T1000 (cell line): ENCODE measurements around the gene ITGB6.

Experiments
- DNase-seq: peaks from one replicate; lab custom pipeline; 2025; ENCODE audit warnings: mixed read lengths; lab: John Stamatoyannopoulos, UW

ITGB6 gene

DNA sequence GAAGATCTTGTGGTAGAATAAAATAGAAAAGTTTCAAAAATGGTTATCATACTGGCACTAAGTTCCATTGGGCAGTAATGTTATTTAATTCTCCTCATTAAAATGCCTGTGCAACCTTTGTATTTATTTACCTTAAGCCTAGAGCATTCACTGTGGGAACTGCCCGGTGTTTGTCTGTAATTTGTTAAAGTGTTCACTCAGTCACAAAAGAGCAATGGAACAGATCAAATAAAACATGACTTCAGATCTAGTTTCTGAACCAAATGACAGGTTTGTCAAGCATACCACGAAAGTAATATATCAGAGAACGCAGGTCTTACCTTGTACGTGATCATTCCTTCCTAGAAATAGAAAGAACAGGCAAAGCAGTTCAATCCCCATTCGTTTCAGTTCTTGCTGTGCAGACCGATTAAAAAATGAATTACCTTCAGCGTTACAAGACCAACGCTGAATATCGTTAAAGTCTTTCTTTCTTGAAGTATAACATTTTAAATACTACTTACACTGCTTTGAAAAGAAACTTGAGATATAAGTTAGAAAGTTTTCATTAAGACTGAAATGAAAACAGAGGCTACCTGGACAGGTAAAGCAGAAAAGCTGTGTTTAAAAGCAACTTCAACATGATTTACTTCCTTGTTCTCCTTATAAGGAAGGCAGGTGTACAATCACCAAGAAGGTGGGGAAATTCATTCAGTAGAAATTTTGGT is at the start of gene ITGB6:
TSS of gene ITGB6 (minus strand) at position 590 of the 707 bp plus-strand sequence. CDS start at position 381, 209 bp downstream.
- no peak for DNase-seq

GRCh38 chr2:160247296-160248035 is 47.4 kb upstream of the ITGB6 start:
- no peak for DNase-seq

DNA sequence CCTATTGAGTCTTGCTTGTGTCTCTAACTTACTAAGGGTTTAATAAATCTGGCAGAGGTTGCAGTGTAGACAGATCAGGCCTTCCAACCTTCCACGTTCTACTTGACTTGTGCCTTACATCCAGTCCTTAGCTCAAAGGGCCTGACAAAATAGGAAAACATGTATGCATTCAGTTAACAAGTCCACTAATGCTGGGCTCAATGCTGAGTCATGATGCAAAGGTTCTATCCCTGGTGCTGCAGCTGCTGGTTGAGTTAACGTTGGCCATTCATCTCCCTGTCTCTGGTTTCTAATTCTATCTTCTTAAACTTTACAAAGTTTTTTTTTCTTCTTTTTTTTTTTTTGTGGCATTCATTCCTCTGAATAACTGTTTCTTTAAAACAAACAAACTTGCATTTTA is 46.3 kb upstream of the ITGB6 start:
- no peak for DNase-seq

GRCh38 chr2:160245614-160246155 is 45.6 kb upstream of the ITGB6 start:
- no peak for DNase-seq

- no peak for DNase-seq
Measured at GRCh38 chr2:160242893-160243564, 43.0 kb upstream of the ITGB6 start.

- peak; percentile 41 for DNase-seq
Measured at GRCh38 chr2:160241251-160242137, 41.4 kb upstream of the ITGB6 start.

DNA sequence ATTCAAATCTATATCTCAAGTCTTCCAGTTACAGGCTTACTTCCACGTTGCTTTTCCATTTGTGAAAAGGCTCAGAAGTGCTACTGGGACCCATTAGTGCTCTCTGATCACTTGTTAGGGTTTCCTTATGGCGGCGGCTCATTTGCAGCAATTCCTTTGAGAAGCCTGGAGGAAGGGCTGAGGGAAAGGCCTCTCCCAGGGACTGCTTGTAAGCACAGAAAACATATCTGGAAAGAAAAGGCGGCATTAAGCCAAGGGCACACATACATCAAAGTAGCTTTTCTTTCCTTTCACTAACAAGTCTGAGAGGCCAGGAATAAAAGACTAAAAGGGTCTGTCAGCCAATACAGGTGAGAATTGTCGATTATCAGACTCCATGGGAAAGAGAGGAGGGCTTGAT is 39.4 kb upstream of the ITGB6 start:
- no peak for DNase-seq

DNA sequence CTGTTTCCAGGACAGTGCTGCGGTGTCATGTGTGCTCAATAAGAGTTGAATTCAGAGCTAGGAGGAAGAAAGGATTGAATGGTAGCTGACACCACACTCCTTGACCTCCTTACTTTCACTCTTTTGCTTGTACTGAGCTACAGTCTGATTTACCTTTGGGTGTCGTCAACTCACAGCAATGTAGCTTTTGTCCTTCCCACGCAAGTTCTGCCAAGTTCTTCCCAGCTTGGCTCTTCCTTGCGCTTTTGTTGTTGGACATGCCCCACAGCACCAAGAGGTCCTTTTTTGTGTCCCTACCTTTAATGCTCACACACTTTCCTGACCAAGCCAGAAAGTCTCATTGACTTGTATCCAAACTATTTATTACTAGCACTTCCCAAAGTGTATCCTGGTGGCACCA is 38.3 kb upstream of the ITGB6 start:
- no peak for DNase-seq

DNA sequence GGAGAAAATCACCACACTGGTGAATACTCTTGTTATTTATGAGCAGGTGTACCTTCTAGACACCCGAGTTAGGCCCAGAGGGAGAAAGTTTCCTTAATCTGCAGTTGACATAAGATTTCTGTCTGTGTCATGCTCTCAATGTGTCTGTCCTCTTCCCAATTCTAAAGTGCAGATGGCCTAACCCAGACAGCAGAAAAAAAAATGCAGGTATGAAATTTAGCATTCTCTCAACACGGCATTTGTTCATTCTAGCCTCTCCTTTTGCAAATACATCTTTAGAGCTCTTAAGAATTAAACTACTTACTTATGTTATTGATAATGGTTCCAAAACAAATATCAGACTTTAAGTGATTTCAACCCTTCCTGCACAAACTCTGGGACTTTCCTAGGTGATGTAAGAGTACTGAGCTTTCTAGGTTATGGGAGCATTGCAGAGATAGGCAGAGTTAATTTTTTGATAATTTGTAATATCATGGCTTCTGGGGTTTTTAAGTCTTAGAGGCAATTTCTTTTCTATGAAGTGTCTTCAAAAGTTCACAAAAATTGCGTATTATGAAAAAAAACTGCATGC is 32.9 kb upstream of the ITGB6 start:
- no peak for DNase-seq

DNA sequence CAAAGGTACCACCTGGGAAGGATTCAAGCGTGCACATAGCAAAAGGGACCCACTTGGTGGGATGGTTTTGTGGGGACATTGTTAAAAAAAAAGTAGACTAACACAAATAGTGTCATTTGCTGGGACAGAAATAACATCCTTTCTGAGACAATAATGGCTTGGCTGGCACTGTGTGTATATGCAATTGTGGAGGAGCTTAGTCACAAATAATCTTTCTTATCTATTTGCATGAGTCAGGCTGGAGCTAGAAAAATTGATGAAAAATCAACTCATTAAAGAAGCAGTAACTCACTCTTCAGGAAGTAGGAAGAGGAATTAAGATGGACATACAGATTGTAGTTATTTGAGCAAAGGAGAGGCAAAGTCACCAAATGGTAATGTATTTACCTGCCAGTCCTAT is 29.5 kb upstream of the ITGB6 start:
- DNase-seq, result no peak

DNA sequence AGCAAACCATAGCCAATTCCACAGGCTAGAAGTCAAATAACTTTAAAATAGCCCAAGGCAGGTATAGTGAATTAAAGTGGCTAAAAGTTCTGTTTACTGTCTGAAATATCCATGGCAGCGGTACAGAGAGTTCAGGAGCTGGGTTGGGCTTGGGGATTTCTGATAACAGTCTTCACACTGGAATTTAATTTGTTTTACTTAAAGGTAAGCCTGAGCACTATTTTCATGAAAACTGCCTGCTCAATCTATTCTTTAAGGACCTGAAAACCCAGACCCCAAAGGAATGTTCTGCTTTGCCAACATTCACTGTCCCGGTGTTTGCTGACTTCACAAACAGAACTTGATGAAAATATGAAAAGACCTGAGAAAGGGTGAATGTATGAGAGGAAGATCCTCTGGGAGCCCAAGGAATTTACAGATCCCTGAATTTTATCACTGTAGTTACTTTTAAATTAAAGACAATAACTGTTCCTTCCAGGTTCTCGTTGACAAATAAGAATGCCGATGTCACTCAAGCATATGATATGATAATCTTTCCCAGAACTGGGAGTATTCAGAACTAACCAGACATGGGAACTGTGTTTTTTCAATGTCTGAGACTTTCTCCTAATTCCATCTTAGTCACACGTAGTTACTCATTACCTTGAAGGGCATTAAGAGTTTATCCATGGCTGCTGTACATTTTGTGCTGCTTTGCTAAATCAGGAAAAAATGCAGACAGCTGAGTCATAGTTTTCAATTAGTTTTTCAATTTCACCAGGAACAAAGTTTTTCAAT is 28.3 kb upstream of the ITGB6 start:
- no peak for DNase-seq

GRCh38 chr2:160227293-160227915 is 27.3 kb upstream of the ITGB6 start:
- peak; percentile 17 for DNase-seq

- DNase-seq, result no peak
Measured at GRCh38 chr2:160226367-160226766, 26.3 kb upstream of the ITGB6 start.

GRCh38 chr2:160225722-160226121 is 25.6 kb upstream of the ITGB6 start:
- no peak for DNase-seq

- DNase-seq, result no peak
Measured at GRCh38 chr2:160224507-160224906, 24.4 kb upstream of the ITGB6 start.

DNA sequence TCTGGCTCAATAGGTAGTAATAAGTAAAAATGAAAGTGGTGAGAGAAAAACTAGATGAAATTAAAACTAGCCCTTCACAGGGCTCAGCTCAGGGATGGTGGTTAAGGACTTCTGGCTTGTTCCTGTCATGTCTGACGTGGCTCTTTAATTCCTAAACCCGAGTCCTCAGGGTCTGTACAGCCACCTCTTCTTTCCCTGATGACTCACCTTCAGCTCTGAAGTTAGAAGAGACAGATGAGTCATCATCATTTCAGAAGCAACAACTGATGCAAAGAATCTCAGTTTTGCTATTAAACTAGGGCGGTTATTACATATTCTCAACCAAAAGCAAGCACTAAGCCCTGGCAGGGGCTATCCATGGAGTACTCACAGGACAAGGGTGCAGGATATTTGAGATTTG is 24.0 kb upstream of the ITGB6 start:
- peak; percentile 47 for DNase-seq

DNA sequence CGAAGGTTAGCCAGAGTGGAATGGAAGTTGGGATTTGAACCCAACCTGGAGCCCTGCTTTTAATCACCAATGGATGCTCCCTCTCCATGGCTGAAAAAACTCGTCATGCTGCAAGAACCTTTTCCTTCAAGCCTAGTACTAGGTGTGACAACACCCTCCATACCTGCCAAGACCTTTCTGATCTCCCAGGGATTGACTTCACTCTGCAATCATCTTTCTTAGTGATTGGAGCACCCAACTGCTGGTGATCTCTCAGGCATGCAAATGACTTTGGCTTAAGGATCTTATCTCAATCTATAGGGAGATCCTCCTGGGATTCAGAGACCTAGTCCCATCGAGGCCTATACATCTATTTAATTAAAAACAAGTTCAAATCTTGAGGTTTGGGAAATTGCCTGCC is 23.5 kb upstream of the ITGB6 start:
- DNase-seq, result no peak

- DNase-seq, result no peak
Measured at GRCh38 chr2:160222546-160223283, 22.6 kb upstream of the ITGB6 start.
